Activated CD4-positive, alpha-beta T cell treated with anti-CD3 and anti-CD28 coated beads, Interleukin-2, amount 10 ng/mL, durations not matched to agents 7 days and 5 days (primary cell): ENCODE results near the gene RILPL1. TPM values are rescaled to one million over a fixed set of nuclear protein-coding genes. Genes with fewer than 3 reads are reported as not detected.
A peak's percentile ranks its signal among the peaks of the same experiment; 100 is the strongest.
"Not testable (repeated sequence)": the region's sequence is repeated elsewhere in the genome, so short reads cannot be mapped to it uniquely, and the experiment has no call there.

Experiments used
- CTCF ChIA-PET: fragments of 350-600 bp; sonication (Branson Sonifier 250); formaldehyde crosslinking; loops from one replicate; lab custom pipeline; 2021; ENCODE audit warnings: antibody characterized with exemption; lab: Charles Lee
- POLR2A ChIA-PET: fragments of 350-600 bp; sonication (Branson Sonifier 250); formaldehyde crosslinking; loops from one replicate; lab custom pipeline; 2021; ENCODE audit warnings: antibody characterized with exemption; lab: Charles Lee
- DNase-seq: peaks from one replicate; pipeline ENCODE4 v3.0.0-alpha.2; 2020
- H3K27ac Mint-ChIP-seq: one replicate; pipeline ENCODE4 v1.8.0; 2021; ENCODE audit warnings: mild to moderate bottlenecking, moderate library complexity, mixed read lengths
- H3K27me3 Mint-ChIP-seq: one replicate; pipeline ENCODE4 v1.8.0; 2021; ENCODE audit warnings: mixed read lengths
- H3K36me3 Mint-ChIP-seq: one replicate; pipeline ENCODE4 v1.8.0; 2021; ENCODE audit warnings: low read depth, mixed read lengths
- H3K4me1 Mint-ChIP-seq: one replicate; pipeline ENCODE4 v1.8.0; 2021; ENCODE audit warnings: mixed read lengths
- H3K4me3 Mint-ChIP-seq: one replicate; pipeline ENCODE4 v1.8.0; 2021; ENCODE audit warnings: mild to moderate bottlenecking, moderate library complexity, mixed read lengths
- H3K9me3 Mint-ChIP-seq: one replicate; pipeline ENCODE4 v1.8.0; 2021; ENCODE audit warnings: mixed read lengths
- total RNA-seq, 2 experiments: library from RNA; stranded (reverse); gene quantifications; one replicate each; pipeline ENCODE4 v1.2.3, GENCODE V29; 2021

RILPL1 gene
- total RNA-seq, 2 experiments from 2014 or later = 0.79 to 0.89 TPM

DNA sequence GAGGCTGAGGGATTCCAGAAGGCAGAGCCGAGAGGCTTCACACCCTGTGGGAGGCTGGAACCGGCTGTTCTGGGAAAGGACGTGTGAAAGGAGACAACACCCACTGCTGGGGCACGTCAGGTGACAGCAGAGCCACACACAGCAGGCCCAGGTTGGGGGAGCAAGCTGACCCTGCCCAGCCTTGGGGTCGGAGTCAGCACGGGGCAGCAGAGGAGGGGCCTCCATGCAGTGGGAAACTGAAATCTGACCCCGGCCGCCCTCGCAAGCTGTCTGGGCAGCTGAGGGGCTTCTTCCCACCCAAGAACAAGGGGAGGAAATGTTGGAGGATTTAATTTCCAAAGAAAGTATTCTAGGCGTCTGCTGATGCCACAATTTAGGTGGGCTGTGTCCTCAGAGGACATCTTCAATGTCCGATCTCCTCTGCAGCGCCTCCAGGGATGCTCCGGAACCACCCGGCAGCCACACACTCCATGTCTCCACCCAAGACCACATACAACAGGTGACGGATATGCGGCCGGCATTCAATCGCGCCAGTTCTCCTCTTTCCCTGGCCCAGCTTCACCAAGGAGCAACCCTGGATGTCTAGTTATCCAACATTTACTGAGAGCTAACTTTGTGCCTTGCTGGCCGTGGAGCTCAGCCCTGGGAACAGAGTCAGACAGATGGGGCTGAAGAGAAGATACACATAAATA, 44.8 kb downstream of the RILPL1 start:
- no peak overlapping the region for H3K27ac Mint-ChIP-seq
- POLR2A ChIA-PET = no interaction called here

DNA sequence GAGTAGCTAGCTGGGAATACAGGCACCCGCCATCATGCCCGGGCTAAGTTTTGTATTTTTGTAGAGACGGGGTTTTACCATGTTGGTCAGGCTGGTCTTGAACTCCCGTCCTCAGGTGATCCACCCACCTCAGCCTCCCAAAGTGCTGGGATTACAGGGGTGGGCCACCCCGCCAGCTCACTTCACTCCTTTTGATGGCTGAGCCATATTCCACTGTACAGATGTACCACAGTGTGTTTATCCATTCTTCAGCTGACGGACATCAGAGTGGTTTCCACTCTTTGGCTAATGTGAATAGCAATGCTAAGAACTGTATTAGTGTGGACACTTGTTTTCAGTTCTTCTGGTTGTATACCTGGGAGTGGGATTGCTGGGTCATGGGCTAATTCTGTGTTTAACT, 46.1 kb downstream of the RILPL1 start:
- H3K9me3 Mint-ChIP-seq = no peaks in the 10 kb centered on the region
- POLR2A ChIA-PET = no interaction called here

More for the DNA sequence above, 44.8 kb downstream of the RILPL1 start:
- no peak overlapping the region for H3K4me3 Mint-ChIP-seq
- H3K36me3 Mint-ChIP-seq = no peaks in the 10 kb centered on the region
- H3K9me3 Mint-ChIP-seq = no peaks in the 10 kb centered on the region
- peaks cover 14% of the 10 kb centered on the region for H3K4me1 Mint-ChIP-seq
- CTCF ChIA-PET = interaction anchor here (0.6 to 1.8 kb wide), 4 partner anchors 8 to 1090 kb away, joined by 3 to 6 read pairs (median 3); no protein-coding TSS in a partner anchor
- no peaks in the 10 kb centered on the region for H3K27me3 Mint-ChIP-seq
- no peak for DNase-seq

DNA sequence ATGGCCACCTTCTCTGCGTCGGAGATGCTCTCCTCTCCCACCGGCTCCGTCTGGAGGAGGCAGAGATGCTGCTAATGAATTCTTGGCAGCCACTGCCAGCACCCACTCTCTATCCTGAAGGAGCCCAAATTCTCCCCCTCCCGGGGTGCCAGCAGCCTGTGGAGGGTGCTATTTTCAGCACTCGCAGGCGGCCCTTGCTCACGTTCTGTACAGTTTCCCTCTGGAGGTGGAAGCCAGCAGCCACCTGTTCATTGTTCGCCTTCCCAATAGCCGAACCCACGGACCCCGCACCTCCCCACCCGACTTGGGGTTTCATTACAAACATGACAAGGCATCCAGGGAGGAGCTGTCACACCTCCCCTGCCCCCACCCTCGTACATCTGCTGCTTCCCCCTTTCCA, 47.8 kb downstream of the RILPL1 start:
- no peaks in the 10 kb centered on the region for H3K27me3 Mint-ChIP-seq
- H3K4me3 Mint-ChIP-seq = no peak overlapping the region
- H3K36me3 Mint-ChIP-seq = no peaks in the 10 kb centered on the region
- H3K4me1 Mint-ChIP-seq = peaks cover 18% of the 10 kb centered on the region
- no peak for DNase-seq
- POLR2A ChIA-PET = no interaction called here
- no peak overlapping the region for H3K27ac Mint-ChIP-seq
- no peaks in the 10 kb centered on the region for H3K9me3 Mint-ChIP-seq
- CTCF ChIA-PET = interaction anchor here (0.8 to 1.1 kb wide), 2 partner anchors 19 to 21 kb away, joined by 3 read pairs; no protein-coding TSS in a partner anchor

More for the DNA sequence above, 46.1 kb downstream of the RILPL1 start:
- H3K4me3 Mint-ChIP-seq = no peak overlapping the region
- no peak for DNase-seq
- H3K27ac Mint-ChIP-seq = no peak overlapping the region
- peaks cover 17% of the 10 kb centered on the region for H3K4me1 Mint-ChIP-seq
- no peaks in the 10 kb centered on the region for H3K36me3 Mint-ChIP-seq
- CTCF ChIA-PET = interaction anchor here (1.1 kb wide), 1 partner anchor 9 kb away, joined by 3 read pairs; no protein-coding TSS in a partner anchor
- H3K27me3 Mint-ChIP-seq = no peaks in the 10 kb centered on the region

DNA sequence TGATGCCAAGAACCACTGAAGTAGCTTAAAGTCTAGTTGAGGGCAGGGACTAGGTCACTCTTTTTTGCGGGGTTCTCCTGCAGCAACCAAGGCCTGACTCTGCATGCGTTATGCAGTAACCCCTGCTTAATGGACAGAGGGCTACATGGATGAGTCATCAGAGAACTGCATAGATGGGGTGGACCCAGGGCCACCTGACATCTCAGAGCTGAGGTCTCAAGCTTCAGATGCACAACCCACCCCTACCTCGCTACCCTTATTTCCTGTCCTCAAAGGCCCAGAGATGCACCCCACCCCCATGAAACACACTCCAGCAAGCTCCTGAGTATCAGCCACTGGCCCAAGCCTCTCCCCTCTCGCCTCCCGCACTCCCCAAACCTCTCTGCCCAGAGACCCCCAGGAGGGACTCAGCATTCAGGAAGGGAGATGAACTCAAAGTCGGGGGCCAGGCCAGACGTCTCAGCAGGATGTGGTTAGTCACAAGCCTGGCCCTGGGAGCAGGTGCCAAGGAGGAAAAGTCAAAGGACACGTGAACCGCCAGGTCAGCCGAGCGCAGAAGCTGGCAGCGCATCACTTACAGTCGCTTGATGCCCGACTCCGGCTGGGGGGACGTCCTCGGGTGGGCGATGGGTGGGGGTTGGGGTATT, 49.8 kb downstream of the RILPL1 start:
- peak overlapping the region; percentile 20 for H3K27ac Mint-ChIP-seq
- H3K36me3 Mint-ChIP-seq = no peaks in the 10 kb centered on the region
- ChIA-PET CTCF (interaction anchor here (0.6 to 1.5 kb wide), 3 partner anchors 9 to 183 kb away, joined by 3 to 8 read pairs (median 4); no protein-coding TSS in a partner anchor), POLR2A (no interaction called here)
- H3K4me1 Mint-ChIP-seq = peaks cover 27% of the 10 kb centered on the region
- no peaks in the 10 kb centered on the region for H3K9me3 Mint-ChIP-seq
- no peaks in the 10 kb centered on the region for H3K27me3 Mint-ChIP-seq
- no peak for DNase-seq
- H3K4me3 Mint-ChIP-seq = no peak overlapping the region

DNA sequence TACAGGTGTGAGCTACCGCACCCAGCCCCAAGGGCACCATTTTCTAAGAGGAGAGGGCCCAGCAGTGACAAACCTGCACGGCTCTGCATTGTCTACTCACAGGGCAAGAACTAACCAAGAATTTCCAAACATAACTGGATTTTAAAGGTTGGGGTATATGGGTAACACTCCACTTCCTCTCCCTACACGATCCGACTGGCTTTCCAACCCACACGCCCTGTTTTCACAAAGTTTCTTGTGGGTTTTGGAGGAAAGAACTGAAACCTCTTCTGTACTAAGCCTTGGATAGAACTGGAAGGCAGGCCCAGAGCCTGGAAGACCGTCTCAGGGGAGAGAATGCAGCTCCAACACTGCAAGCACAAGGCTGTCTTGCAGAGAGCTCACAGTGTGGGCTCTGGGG, 50.6 kb downstream of the RILPL1 start:
- Mint-ChIP-seq H3K4me3 (no peak overlapping the region), H3K27ac (no peak overlapping the region), H3K36me3 (no peaks in the 10 kb centered on the region), H3K4me1 (peaks cover 27% of the 10 kb centered on the region), H3K9me3 (no peaks in the 10 kb centered on the region), H3K27me3 (no peaks in the 10 kb centered on the region)
- no peak for DNase-seq
- POLR2A ChIA-PET = no interaction called here
- CTCF ChIA-PET = interaction anchor here (0.7 kb wide), 1 partner anchor 82 kb away, joined by 3 read pairs; no protein-coding TSS in a partner anchor

DNA sequence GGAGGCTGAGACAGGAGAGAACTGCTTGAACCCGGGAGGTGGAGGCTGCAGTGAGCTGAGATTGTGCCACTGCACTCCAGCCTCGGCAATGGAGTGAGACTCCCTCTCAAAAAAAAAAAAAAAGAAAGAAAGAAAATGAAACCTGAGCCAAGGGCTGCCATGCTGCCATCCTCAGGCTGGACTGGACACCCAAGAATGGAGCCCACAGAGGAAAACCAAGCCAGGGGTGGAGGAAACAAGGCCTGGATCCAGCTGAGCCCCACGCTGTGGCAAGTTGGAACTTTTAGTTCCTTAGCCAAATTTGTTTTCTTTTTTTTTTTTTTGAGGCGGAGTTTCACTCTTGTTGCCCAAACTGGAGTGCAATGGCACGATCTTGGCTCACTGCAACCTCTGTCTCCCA, 52.3 kb downstream of the RILPL1 start:
- H3K36me3 Mint-ChIP-seq, H3K9me3 Mint-ChIP-seq, DNase-seq, POLR2A ChIA-PET, H3K4me3 Mint-ChIP-seq, H3K27ac Mint-ChIP-seq, H3K27me3 Mint-ChIP-seq: not testable (repeated sequence)
- CTCF ChIA-PET = interaction anchor here (0.5 to 1.0 kb wide), 2 partner anchors 13 to 40 kb away, joined by 3 read pairs; no protein-coding TSS in a partner anchor
- H3K4me1 Mint-ChIP-seq = peaks cover 29% of the 10 kb centered on the region

DNA sequence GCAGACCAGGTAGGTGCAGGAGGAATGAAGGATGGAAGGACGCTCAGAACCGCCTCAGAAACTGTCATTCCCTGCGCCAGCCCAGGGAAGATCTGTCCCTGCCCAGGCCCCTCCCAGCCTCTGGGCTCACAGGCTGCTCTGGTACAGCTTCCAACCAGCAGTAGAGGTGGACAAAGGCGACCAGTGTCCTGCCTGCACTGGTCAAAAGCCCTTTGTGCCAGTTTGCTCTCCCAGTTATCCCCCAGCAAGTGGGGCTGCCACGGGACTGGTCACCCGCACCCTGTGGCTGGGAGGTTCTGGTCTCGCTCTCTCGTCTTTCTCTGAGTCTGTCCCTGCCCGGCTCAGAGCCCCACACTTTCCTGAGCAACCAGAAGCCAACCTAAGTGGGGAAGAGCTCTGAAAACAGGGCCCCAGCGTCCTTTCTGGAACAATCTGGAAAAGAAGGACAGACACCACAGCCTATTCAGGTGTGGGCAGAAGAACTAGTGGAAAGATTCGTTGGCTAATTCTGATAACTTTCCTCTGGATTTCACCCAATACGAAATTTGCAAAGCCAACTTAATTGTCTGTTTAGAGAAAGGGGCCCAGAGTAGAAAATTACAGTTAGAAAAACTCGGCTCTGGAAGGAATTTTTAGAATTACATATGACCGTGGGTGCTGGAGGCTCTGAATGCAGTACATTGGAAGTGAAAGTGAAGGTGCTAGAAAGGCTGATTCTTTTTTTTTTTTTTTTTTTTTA, 53.9 kb downstream of the RILPL1 start:
- H3K36me3 Mint-ChIP-seq = peaks cover 3% of the 10 kb centered on the region
- DNase-seq = no peak
- H3K27ac Mint-ChIP-seq = peak overlapping the region; percentile 36
- CTCF ChIA-PET = no interaction called here
- H3K27me3 Mint-ChIP-seq = no peaks in the 10 kb centered on the region
- POLR2A ChIA-PET = no interaction called here
- no peaks in the 10 kb centered on the region for H3K9me3 Mint-ChIP-seq
- H3K4me1 Mint-ChIP-seq = peaks cover 35% of the 10 kb centered on the region
- H3K4me3 Mint-ChIP-seq = no peak overlapping the region

DNA sequence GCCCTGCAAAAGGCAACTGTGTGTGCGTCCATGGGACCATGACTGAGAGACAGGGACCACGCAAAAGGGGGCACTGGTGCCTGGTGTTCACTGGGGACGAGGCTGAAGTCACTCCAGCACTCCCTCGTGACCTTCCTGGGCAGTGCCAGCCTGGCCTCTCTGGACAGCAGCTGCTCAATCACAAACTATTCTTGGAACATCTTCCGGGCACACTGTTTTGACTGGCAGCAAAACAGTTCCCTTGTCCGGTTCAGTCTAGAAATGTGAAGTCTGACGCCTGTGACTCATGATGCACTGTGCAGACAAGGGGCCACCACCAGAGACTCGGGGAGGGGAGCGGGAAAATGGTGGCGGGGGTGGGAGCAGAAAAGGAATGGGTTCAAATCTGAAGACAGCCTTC, 54.8 kb downstream of the RILPL1 start:
- ChIA-PET CTCF (interaction anchor here (1.1 kb wide), 1 partner anchor 43 kb away, joined by 3 read pairs; no protein-coding TSS in a partner anchor), POLR2A (no interaction called here)
- Mint-ChIP-seq H3K27me3 (no peaks in the 10 kb centered on the region), H3K4me3 (no peak overlapping the region), H3K9me3 (no peaks in the 10 kb centered on the region), H3K36me3 (peaks cover 3% of the 10 kb centered on the region), H3K4me1 (peaks cover 33% of the 10 kb centered on the region), H3K27ac (no peak overlapping the region)
- DNase-seq = no peak

DNA sequence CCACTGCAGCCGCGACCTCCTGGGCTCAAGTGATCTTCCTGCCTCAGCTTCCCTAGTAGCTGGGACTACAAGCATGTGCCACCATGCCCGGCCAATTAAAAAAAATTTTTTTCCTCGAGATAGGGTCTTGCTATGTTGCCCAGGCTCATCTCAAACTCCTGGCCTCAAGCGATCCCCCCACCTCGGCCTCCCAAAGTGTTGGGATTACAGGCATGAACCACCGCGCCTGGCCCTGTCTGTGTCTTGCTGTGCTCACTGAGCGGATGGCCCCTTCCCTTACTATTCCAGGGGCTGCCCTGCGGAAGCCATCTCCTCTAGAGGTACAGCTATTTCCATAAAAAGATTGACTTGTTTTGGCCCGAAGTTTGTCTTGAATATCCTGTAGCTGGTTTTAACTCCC, 55.5 kb downstream of the RILPL1 start:
- CTCF ChIA-PET = interaction anchor here (1.1 kb wide), 1 partner anchor 42 kb away, joined by 3 read pairs; no protein-coding TSS in a partner anchor
- no peaks in the 10 kb centered on the region for H3K9me3 Mint-ChIP-seq
- H3K36me3 Mint-ChIP-seq = peaks cover 3% of the 10 kb centered on the region

DNA sequence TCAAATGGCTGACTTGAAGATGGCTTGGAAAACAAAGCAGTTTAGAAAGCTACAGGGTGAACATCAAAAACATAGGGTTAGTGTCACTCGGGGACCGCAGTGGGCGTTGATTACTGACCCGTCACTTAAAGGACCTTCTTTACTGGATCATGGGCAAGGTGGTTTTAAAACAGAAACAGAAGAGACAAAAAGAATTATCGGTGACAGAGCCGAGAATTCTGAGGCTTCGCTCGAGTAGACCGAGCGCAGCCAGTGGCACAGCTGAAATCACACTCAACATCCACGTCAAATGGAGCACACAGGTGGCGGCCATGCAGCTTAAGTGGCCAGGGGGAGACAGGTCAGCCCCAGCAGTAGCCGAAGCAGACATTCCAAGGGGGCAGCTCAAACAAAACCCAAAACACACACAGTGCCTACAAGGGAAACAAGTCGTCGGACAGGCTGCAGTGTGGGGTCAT, 58.2 kb downstream of the RILPL1 start:
- no peaks in the 10 kb centered on the region for H3K9me3 Mint-ChIP-seq
- peaks cover 6% of the 10 kb centered on the region for H3K36me3 Mint-ChIP-seq
- no peak for DNase-seq
- H3K27ac Mint-ChIP-seq = peak overlapping the region; percentile 83
- H3K4me3 Mint-ChIP-seq = no peak overlapping the region
- H3K27me3 Mint-ChIP-seq = no peaks in the 10 kb centered on the region
- CTCF ChIA-PET = interaction anchor here (0.9 to 1.2 kb wide), 2 partner anchors 8 to 19 kb away, joined by 3 read pairs; no protein-coding TSS in a partner anchor
- H3K4me1 Mint-ChIP-seq = peaks cover 23% of the 10 kb centered on the region
- POLR2A ChIA-PET = no interaction called here

More for the DNA sequence above, 55.5 kb downstream of the RILPL1 start:
- Mint-ChIP-seq H3K27me3 (no peaks in the 10 kb centered on the region), H3K4me1 (peaks cover 28% of the 10 kb centered on the region), H3K4me3 (no peak overlapping the region), H3K27ac (no peak overlapping the region)
- POLR2A ChIA-PET = interaction anchor here (0.6 kb wide), 1 partner anchor 295 kb away, joined by 4 read pairs; no protein-coding TSS in a partner anchor
- DNase-seq = no peak

DNA sequence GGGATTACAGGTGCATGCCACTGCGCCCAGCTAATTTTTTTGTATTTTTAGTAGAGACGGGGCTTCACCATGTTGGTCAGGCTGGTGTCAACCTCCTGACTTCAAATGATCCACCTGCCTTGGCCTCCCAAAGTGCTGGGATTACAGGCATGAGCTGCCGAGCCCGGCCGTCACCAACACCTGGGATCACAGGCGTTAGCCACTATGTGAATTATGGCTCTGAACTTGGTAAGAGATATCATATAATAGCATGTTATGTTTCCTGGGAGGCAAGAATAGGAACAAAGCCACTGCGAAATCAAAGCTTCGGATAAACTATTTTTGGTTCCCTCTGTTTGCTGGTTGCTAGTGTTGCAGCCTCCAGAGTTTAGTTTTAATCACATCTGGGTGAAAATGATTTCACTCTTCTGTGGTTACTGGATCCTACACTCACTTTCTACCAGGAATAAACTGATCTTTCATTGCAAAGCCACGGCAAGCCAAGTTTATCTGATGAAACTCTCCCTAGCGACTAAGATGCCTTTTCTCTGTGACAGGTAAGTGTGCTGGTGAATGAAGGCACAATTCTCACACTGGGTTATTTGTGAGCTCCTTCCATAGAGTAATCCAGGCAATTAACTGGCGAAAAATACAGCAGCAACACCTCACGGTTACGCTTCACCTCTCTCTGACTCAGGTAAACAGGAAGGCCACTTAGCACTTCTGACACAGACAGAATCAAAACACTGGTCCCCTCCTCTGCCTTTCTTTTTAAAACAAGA, 58.9 kb downstream of the RILPL1 start:
- Mint-ChIP-seq H3K4me3 (no peak overlapping the region), H3K27me3 (no peaks in the 10 kb centered on the region), H3K27ac (peak overlapping the region; percentile 83), H3K9me3 (no peaks in the 10 kb centered on the region), H3K4me1 (peaks cover 19% of the 10 kb centered on the region), H3K36me3 (peaks cover 6% of the 10 kb centered on the region)
- ChIA-PET POLR2A (no interaction called here), CTCF (interaction anchor here (0.9 to 1.2 kb wide), 2 partner anchors 9 to 20 kb away, joined by 3 read pairs; no protein-coding TSS in a partner anchor)
- DNase-seq = no peak

DNA sequence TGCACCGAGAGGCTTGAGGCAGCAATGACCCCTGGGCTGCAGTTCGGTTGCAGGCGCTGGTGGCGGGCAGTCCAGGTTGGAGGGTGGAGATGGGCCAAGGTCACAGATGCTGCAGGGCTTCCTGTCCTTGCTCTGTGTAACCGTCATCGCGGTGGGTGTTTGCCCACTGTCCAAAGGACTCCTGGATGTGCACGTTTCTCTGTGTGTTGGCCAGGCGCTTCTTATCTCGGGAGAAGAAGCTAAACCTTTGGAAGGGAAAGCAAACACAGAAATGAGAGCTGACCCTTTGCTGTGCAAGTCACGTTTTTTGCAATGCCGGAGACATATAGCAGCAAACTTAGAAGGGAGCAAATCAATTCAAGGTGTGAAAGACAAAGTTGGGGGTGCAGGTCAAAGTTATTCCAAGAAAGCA, 61.1 kb downstream of the RILPL1 start:
- DNase-seq = no peak
- CTCF ChIA-PET = interaction anchor here (1.0 kb wide), 1 partner anchor 12 kb away, joined by 3 read pairs; no protein-coding TSS in a partner anchor
- Mint-ChIP-seq H3K9me3 (no peaks in the 10 kb centered on the region), H3K27ac (no peak overlapping the region), H3K27me3 (no peaks in the 10 kb centered on the region), H3K4me3 (no peak overlapping the region), H3K4me1 (peaks cover 25% of the 10 kb centered on the region), H3K36me3 (peaks cover 9% of the 10 kb centered on the region)
- POLR2A ChIA-PET = no interaction called here
